GM18508 (cell line): ENCODE results near the gene POP7.
"Not testable (repeated sequence)": the region's sequence is repeated elsewhere in the genome, so short reads cannot be mapped to it uniquely, and the experiment has no call there.

Experiments used
- ATAC-seq: cut with Tn5 transposase; IDR thresholded peaks from one replicate; pipeline ENCODE4 v1.9.1; 2021; ENCODE audit warnings: moderate number of reproducible peaks; ENCODE audit not compliant: insufficient read depth, unreplicated experiment

Gene POP7

GRCh38 chr7:100720671-100721504 lies 15.0 kb downstream of the POP7 start:
- ATAC-seq, result no peak

GRCh38 chr7:100721505-100721812 lies 15.5 kb downstream of the POP7 start:
- no peak for ATAC-seq

- no peak for ATAC-seq
These were observed 16.7 kb downstream of the POP7 start for GRCh38 chr7:100722480-100723212.

- ATAC-seq, result no peak
These were observed 17.9 kb downstream of the POP7 start for GRCh38 chr7:100723732-100724275.

GRCh38 chr7:100724364-100724763 lies 18.4 kb downstream of the POP7 start:
- not testable (repeated sequence) for ATAC-seq

GRCh38 chr7:100726996-100727761 lies 21.3 kb downstream of the POP7 start:
- no peak for ATAC-seq

GRCh38 chr7:100728196-100728595 lies 22.3 kb downstream of the POP7 start:
- ATAC-seq, result no peak

- no peak for ATAC-seq
These were observed 24.3 kb downstream of the POP7 start for GRCh38 chr7:100730136-100730800.

GRCh38 chr7:100731937-100732636 lies 26.2 kb downstream of the POP7 start:
- no peak for ATAC-seq

- no peak for ATAC-seq
These were observed 29.8 kb downstream of the POP7 start for GRCh38 chr7:100735730-100736129.

- ATAC-seq, result no peak
These were observed 30.8 kb downstream of the POP7 start for GRCh38 chr7:100736671-100737070.

- ATAC-seq, result no peak
These were observed 34.0 kb downstream of the POP7 start for GRCh38 chr7:100739934-100740333.

GRCh38 chr7:100744605-100745004 lies 38.7 kb downstream of the POP7 start:
- no peak for ATAC-seq

GRCh38 chr7:100745184-100745583 lies 39.3 kb downstream of the POP7 start:
- no peak for ATAC-seq

GRCh38 chr7:100752994-100753393 lies 47.1 kb downstream of the POP7 start:
- no peak for ATAC-seq

GRCh38 chr7:100753750-100754149 lies 47.8 kb downstream of the POP7 start:
- no peak for ATAC-seq
